ENCODE measurements around the gene ATP8A2. TPM values are rescaled to one million over a fixed set of nuclear protein-coding genes. Genes with fewer than 3 reads are reported as not detected.

ATP8A2 gene
- total and polyA plus RNA-seq, 12 donors = under 0.01 to 0.18 (median 0.10) TPM; not detected in 3

DNA sequence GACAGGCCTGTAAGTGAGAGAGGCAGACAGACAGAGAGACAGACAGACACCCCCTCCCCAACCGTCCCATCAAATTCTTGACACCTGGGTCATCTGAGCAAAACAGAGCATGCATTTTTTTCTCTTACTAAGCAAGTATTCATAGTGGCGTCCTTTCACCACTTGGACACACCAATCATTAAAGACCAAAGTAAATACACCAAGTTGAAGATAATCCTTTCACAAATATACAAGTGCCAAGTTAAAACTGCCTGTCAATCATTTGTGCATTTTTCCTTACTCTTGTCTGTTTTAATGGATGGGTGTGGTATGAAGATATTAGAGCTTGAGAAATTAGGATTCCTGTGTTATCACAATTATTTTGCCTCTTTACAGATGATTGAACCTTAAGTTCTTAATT is 337.3 kb downstream of the ATP8A2 start:
- Histone ChIP-seq H3K4me1 (peaks cover 0 to 6% (median 0%) of the 10 kb centered on the region in 9 donors), H3K4me3 (no peak overlapping the region), H3K9me3 (no peaks in the 10 kb centered on the region), H3K36me3 (no peaks in the 10 kb centered on the region), H3K27ac (no peak overlapping the region), H3K27me3 (peaks cover 0 to 4% (median 0%) of the 10 kb centered on the region in 7 donors)
- ATAC-seq = no peak
- TF ChIP-seq, protein P1, sequence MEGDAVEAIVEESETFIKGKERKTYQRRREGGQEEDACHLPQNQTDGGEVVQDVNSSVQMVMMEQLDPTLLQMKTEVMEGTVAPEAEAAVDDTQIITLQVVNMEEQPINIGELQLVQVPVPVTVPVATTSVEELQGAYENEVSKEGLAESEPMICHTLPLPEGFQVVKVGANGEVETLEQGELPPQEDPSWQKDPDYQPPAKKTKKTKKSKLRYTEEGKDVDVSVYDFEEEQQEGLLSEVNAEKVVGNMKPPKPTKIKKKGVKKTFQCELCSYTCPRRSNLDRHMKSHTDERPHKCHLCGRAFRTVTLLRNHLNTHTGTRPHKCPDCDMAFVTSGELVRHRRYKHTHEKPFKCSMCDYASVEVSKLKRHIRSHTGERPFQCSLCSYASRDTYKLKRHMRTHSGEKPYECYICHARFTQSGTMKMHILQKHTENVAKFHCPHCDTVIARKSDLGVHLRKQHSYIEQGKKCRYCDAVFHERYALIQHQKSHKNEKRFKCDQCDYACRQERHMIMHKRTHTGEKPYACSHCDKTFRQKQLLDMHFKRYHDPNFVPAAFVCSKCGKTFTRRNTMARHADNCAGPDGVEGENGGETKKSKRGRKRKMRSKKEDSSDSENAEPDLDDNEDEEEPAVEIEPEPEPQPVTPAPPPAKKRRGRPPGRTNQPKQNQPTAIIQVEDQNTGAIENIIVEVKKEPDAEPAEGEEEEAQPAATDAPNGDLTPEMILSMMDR (IDR thresholded peaks at IDR 0.05) = no peak
- intact Hi-C loops (cut with DNase I) = no loop called here
- DNase-seq = no peak
- WGBS, 2 donors = 70 to 79% methylated on average over 2 of the region's 2 CpGs

DNA sequence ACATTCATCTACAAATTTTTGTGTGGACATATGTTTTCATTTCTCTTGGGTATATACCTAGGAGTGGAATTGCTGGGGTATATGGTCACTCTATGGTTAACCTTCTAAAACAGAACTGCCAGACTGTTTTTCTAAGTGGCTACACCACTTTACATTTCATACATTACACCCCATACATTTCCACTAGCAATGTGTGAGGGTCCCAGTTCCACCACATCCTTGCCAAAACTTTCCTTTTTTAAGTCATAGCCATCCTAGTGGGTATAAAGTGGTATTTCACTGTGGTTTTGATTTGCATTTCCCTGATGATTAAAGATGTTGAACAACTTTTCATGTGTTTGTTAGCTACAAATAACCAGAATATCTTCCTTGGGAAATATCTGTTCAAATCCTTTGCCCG is 344.0 kb downstream of the ATP8A2 start:
- Histone ChIP-seq H3K4me3 (no peak overlapping the region), H3K27me3 (peaks cover 0 to 4% (median 0%) of the 10 kb centered on the region in 7 donors), H3K9me3 (no peaks in the 10 kb centered on the region), H3K27ac (no peak overlapping the region), H3K4me1 (no peaks in the 10 kb centered on the region), H3K36me3 (no peaks in the 10 kb centered on the region)
- TF ChIP-seq, protein P1 (IDR thresholded peaks at IDR 0.05) = no peak
- 81 to 89% methylated on average over 1 of the region's 1 CpG for WGBS, 2 donors
- intact Hi-C loops (cut with DNase I) = no loop called here
- ATAC-seq = no peak
- no peak for DNase-seq

DNA sequence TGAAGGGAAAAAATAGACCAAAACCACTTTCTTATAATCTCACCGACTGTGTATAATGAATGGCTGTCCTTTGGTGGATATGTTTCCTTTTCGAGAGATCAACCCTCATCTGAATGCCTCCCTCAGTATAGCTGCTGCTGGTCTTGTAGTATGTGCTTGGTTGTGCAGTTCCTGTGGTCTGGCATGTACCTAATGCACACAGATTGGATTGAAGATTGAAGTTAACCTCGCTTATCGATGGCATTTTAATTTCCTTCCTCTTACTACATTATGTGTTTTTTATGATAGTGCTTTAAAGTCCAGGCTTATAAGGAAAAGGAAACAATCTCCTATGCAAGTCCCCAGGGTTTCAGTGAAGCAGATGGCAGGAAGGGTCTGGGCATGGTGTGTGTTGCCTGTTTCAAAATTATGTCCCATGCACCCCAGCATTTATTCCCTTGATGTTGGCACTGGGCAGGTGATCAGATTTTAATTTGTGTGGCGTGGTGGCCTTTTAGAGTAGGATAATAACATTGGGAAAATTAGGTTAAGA is 346.0 kb downstream of the ATP8A2 start:
- ATAC-seq = no peak
- no peaks in the 10 kb centered on the region for H3K4me1 ChIP-seq
- H3K27me3 ChIP-seq = peaks cover 0 to 4% (median 0%) of the 10 kb centered on the region in 7 donors
- 73 to 75% methylated on average over 5 of the region's 5 CpGs for WGBS, 2 donors
- H3K9me3 ChIP-seq = no peaks in the 10 kb centered on the region
- H3K27ac ChIP-seq = no peak overlapping the region
- DNase-seq = no peak
- intact Hi-C loops (cut with DNase I) = no loop called here
- no peak overlapping the region for H3K4me3 ChIP-seq
- TF ChIP-seq, protein P1 (IDR thresholded peaks at IDR 0.05) = no peak
- H3K36me3 ChIP-seq = no peaks in the 10 kb centered on the region

DNA sequence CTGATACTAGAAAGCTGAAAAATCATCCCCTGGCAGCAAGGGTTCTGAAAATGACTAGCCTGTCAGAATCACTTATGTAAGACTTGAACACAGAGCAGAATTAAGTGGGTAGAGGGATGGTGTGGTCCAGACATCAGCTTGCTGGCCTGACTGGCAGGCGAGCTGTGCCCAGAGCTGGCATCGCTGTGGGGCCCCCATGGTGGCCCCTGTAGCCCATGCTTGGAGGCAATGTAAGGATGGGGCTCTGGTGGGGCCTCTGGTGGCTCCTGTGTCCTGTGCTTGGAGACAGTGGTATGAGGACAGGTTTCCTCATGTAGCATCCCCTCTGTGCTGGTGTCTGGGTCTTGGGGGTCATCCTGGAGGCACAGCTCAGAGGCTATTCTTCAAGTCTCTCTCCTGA is 347.9 kb downstream of the ATP8A2 start:
- H3K27ac ChIP-seq = no peak overlapping the region
- no peaks in the 10 kb centered on the region for H3K36me3 ChIP-seq
- ATAC-seq (no peak), DNase-seq (no peak)
- H3K27me3 ChIP-seq = peaks cover 0 to 3% (median 0%) of the 10 kb centered on the region in 7 donors
- no peak overlapping the region for H3K4me3 ChIP-seq
- no peaks in the 10 kb centered on the region for H3K9me3 ChIP-seq
- intact Hi-C loops (cut with DNase I) = no loop called here
- 92 to 97% methylated on average over 2 of the region's 2 CpGs for WGBS, 2 donors
- TF ChIP-seq, protein P1 (IDR thresholded peaks at IDR 0.05) = no peak
- no peaks in the 10 kb centered on the region for H3K4me1 ChIP-seq
